Neuron (in vitro differentiated cells): Measurements from ENCODE around the gene PRDM5.

Experiments
- H2AFZ ChIP-seq: one replicate; pipeline ENCODE4 v1.6.1; 2013; ENCODE audit warnings: low read depth, mild to moderate bottlenecking, inconsistent platforms, low read length, moderate library complexity
- H3K27me3 ChIP-seq: one replicate; pipeline ENCODE4 v1.6.1; 2013; ENCODE audit warnings: low read length; ENCODE audit not compliant: insufficient read depth
- H3K36me3 ChIP-seq: one replicate; pipeline ENCODE4 v1.6.1; 2013; ENCODE audit warnings: low read length; ENCODE audit not compliant: insufficient read depth
- H3K4me1 ChIP-seq: one replicate; pipeline ENCODE4 v1.6.1; 2013; ENCODE audit warnings: low read length; ENCODE audit not compliant: insufficient read depth
- H3K4me3 ChIP-seq: 2 replicates; pipeline ENCODE4 v1.5.1; 2013; ENCODE audit warnings: mild to moderate bottlenecking, low read length, moderate library complexity
- H3K9me3 ChIP-seq: one replicate; pipeline ENCODE4 v1.6.1; 2013; ENCODE audit warnings: low read length

The PRDM5 gene

GRCh38 chr4:120895554-120895953, 27.0 kb downstream of the PRDM5 start:
- Histone ChIP-seq H3K4me3 (no peak overlapping the region), H3K9me3 (peaks cover 7% of the 10 kb centered on the region), H3K27me3 (no peaks in the 10 kb centered on the region), H2AFZ (no peak overlapping the region), H3K4me1 (no peaks in the 10 kb centered on the region), H3K36me3 (peaks cover 2% of the 10 kb centered on the region)

GRCh38 chr4:120893314-120893713, 29.2 kb downstream of the PRDM5 start:
- H3K27me3 ChIP-seq: no peaks in the 10 kb centered on the region
- H3K36me3 ChIP-seq: peaks cover 2% of the 10 kb centered on the region
- H2AFZ ChIP-seq: no peak overlapping the region
- H3K9me3 ChIP-seq: peaks cover 12% of the 10 kb centered on the region
- H3K4me3 ChIP-seq: no peak overlapping the region
- H3K4me1 ChIP-seq: no peaks in the 10 kb centered on the region

GRCh38 chr4:120886191-120886590, 36.3 kb downstream of the PRDM5 start:
- Histone ChIP-seq H3K36me3 (no peaks in the 10 kb centered on the region), H3K9me3 (peaks cover 5% of the 10 kb centered on the region), H2AFZ (no peak overlapping the region), H3K4me3 (no peak overlapping the region), H3K4me1 (no peaks in the 10 kb centered on the region), H3K27me3 (no peaks in the 10 kb centered on the region)

DNA sequence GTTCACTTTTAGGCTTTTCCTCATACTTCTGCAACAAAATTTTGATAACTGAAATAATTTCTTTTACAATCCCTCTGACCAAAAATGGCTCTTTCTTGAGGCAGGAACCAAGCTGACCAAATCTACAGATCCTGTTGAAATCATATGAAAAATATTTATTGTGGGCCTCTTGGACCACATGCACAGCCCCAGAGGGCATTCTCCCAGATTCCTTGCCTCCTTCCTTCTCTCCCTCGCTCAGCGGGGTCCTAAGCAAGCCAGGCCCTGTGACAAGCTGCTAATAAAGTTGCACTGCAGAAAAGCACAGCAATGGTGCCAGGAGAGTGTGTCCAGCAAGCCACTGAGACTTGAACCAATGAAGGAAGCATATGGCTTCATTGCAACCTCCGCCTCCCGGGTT, 40.7 kb downstream of the PRDM5 start:
- Histone ChIP-seq H2AFZ (no peak overlapping the region), H3K4me1 (no peaks in the 10 kb centered on the region), H3K36me3 (no peaks in the 10 kb centered on the region), H3K4me3 (no peak overlapping the region), H3K27me3 (no peaks in the 10 kb centered on the region), H3K9me3 (no peaks in the 10 kb centered on the region)

DNA sequence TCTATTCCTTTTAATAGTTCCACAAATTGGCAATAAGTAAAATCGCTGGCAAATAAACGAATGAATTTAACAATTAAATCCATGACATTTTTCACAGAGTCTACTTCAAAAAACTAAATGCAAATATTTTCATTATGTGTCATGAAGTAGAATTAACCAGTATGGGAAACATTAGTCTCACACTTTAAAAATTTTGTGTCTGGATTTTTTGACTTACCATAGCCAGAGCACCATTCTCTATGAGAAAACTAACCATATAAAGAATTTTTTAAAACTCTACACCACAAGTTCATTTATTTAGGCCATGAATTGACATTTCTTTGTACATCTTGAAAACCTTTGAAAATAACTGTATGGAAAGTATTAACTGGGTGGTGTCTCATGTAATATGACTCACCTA, 41.2 kb downstream of the PRDM5 start:
- no peaks in the 10 kb centered on the region for H3K36me3 ChIP-seq

DNA sequence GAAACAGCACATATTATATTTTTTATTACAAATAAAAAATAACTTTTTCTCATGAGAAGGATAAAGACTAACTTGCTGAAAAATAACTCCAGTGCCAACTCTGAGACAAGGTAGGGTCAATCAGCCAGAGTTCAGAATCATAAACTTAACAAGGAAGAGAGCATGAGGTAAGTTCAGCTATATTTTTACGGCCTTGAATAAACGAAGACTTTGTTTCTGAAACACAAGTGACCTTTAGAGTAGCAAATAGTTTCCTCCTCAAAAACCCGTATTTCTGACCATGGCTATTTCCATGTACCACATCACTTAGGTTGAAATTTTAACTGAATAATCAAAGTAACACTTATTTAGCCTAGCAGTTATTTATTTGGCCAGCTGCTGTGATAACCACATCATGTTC, 45.5 kb downstream of the PRDM5 start:
- H3K27me3 ChIP-seq: no peaks in the 10 kb centered on the region
- no peaks in the 10 kb centered on the region for H3K36me3 ChIP-seq
- H3K9me3 ChIP-seq: no peaks in the 10 kb centered on the region
- no peak overlapping the region for H2AFZ ChIP-seq
- H3K4me3 ChIP-seq: no peak overlapping the region
- H3K4me1 ChIP-seq: peaks cover 2% of the 10 kb centered on the region

More for the DNA sequence above, 41.2 kb downstream of the PRDM5 start:
- H3K9me3 ChIP-seq: no peaks in the 10 kb centered on the region
- H3K27me3 ChIP-seq: no peaks in the 10 kb centered on the region
- H2AFZ ChIP-seq: no peak overlapping the region
- H3K4me3 ChIP-seq: no peak overlapping the region
- H3K4me1 ChIP-seq: no peaks in the 10 kb centered on the region

DNA sequence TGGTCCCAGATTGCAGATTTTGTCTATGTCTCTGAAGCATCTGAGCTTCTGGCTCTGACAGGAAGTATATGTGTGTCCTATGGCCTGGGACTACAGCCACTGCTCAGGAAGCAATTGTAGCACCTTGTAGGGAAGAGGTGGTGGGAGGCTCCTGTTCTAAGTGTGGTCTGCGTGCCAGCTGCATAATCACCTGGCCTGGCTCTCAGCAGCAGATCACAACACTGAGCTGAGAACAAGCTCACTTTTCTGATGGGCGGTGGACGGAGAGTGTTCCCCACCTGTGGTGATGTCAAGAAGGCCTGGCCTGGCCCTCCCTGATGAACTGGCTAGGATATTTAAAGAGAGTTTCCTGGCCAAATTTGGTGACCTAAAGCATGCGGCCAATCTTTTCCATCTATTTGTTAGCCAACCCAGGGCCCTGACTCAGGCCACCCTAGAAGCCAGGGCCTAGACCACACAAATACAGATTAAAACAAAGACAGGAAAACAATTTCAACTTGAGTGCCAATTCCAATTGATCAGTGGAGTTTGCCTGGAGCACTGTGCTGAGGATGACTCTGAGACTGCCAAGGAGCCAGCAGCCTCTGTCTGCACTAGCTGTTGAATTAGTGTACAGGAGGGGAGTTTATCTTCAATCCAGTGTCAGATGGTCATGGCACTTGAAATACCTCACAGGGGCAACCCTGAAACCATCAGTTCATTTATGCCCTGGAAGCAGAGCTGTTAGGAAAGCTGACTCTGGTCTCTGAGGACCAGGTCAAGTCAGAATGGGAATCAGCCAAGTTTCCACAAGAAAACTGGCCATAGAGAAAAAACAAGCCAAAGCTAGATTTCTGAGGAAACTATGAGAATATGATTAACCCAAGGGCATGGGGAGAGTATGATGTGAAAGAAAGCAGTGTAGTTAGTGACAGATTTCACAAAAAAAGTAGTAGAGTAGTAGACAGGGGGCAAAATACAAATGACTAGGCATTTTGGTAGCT, 47.4 kb downstream of the PRDM5 start:
- Histone ChIP-seq H3K36me3 (no peaks in the 10 kb centered on the region), H3K27me3 (no peaks in the 10 kb centered on the region), H3K4me1 (peaks cover 2% of the 10 kb centered on the region), H2AFZ (no peak overlapping the region), H3K4me3 (no peak overlapping the region), H3K9me3 (no peaks in the 10 kb centered on the region)

- Histone ChIP-seq H3K27me3 (no peaks in the 10 kb centered on the region), H3K9me3 (no peaks in the 10 kb centered on the region), H3K36me3 (no peaks in the 10 kb centered on the region), H3K4me1 (peaks cover 2% of the 10 kb centered on the region), H2AFZ (no peak overlapping the region), H3K4me3 (no peak overlapping the region)
Observed at GRCh38 chr4:120873554-120873953, 49.0 kb downstream of the PRDM5 start.

DNA sequence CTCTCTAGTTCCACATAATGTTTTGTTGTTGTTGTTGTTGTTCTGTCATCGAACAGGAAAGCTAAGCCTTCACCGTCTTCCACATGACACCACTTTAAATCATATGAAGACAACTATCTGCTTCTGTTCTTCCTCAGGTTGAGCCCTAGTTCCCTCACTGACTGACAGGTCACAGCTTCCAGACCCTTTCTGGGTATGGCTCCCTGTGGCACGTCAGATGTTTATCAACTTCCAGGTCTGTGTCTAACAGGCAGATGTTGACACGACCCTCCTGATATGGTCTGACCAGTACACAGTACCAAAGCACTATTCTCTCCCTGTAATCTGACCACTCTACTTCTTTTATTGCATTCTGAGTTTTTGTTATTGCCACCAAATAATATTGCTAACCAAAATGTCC, 51.4 kb downstream of the PRDM5 start:
- Histone ChIP-seq H3K9me3 (no peaks in the 10 kb centered on the region), H2AFZ (no peak overlapping the region), H3K4me1 (peaks cover 9% of the 10 kb centered on the region), H3K27me3 (no peaks in the 10 kb centered on the region), H3K4me3 (no peak overlapping the region), H3K36me3 (no peaks in the 10 kb centered on the region)

- Histone ChIP-seq H3K9me3 (no peaks in the 10 kb centered on the region), H3K4me3 (no peak overlapping the region), H3K36me3 (no peaks in the 10 kb centered on the region), H3K27me3 (no peaks in the 10 kb centered on the region), H3K4me1 (peaks cover 18% of the 10 kb centered on the region), H2AFZ (no peak overlapping the region)
Observed at GRCh38 chr4:120870279-120870673, 52.2 kb downstream of the PRDM5 start.

DNA sequence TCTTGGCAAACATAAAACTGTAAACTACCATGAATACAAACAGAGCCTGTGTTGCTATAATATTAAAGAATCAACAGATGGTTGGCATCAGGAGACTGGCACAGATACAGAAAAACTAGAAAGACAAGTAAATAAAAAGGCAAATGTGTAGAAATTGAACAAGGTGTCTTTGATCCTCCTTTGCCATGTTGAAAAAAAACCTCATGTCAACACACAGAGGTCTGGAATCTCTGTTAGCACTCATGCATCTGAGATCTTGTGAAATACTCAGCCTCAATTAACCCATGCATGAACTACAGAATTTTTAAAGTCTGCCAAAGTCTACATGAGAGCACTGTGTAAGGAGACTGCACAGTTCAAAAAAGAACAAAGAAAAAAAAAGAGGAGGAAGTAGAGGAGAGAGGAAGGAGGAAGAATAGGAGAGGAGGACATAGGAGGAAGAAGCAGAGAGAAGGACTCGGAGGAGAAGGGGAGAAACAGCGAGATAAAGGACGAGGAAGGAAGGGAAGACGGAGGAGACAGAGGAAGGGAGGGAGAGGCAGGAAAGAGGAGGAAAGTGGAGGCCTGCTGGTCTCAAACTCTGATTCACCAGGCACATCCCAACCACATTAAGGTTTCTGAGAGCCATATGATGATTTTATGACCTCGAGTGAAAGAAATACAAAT, 52.8 kb downstream of the PRDM5 start:
- Histone ChIP-seq H3K36me3 (no peaks in the 10 kb centered on the region), H3K4me1 (peaks cover 16% of the 10 kb centered on the region), H3K27me3 (no peaks in the 10 kb centered on the region), H3K4me3 (no peak overlapping the region), H3K9me3 (no peaks in the 10 kb centered on the region), H2AFZ (no peak overlapping the region)

DNA sequence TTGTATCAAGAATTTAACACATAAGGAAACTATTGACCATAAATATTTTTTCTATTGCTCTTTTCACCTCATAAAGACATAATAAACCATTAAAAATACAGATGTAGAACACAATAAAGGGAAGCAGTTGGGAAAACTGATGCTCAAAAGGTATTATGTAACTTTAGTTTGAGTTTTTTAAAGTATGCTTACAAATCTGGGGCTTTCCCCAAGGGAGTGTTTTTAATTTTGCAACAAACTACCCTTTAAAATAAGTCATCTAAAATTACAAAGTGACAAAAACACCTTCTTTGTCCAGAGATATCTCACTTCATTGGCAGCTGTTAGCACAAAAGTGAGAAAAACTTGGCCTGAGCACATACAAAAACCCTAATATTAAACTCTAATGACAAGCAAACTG, 55.0 kb downstream of the PRDM5 start:
- Histone ChIP-seq H2AFZ (no peak overlapping the region), H3K36me3 (no peaks in the 10 kb centered on the region), H3K9me3 (no peaks in the 10 kb centered on the region), H3K4me1 (peaks cover 16% of the 10 kb centered on the region), H3K27me3 (no peaks in the 10 kb centered on the region), H3K4me3 (no peak overlapping the region)

DNA sequence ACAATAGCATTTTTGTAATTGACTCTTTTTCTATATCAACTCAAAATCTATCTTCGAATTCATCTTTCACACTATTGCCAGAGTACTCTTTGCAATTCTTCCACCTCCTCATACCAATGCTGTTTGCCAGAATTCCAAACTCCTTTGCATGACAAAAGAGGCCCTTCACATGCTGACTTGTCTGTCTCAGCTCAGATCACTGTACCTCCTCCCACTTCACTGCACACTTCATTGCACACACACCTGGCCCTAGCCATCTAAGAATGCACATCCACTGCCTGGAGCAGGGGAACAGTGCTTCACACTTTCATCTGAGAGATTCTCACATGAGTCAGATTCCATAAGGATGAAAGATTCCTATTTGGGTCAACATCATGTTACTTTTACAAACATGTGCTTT, 56.5 kb downstream of the PRDM5 start:
- Histone ChIP-seq H3K9me3 (no peaks in the 10 kb centered on the region), H3K4me1 (peaks cover 16% of the 10 kb centered on the region), H3K27me3 (no peaks in the 10 kb centered on the region), H3K36me3 (no peaks in the 10 kb centered on the region), H2AFZ (no peak overlapping the region), H3K4me3 (no peak overlapping the region)
